ENCODE measurements around the gene KLKB1.

Gene KLKB1

DNA sequence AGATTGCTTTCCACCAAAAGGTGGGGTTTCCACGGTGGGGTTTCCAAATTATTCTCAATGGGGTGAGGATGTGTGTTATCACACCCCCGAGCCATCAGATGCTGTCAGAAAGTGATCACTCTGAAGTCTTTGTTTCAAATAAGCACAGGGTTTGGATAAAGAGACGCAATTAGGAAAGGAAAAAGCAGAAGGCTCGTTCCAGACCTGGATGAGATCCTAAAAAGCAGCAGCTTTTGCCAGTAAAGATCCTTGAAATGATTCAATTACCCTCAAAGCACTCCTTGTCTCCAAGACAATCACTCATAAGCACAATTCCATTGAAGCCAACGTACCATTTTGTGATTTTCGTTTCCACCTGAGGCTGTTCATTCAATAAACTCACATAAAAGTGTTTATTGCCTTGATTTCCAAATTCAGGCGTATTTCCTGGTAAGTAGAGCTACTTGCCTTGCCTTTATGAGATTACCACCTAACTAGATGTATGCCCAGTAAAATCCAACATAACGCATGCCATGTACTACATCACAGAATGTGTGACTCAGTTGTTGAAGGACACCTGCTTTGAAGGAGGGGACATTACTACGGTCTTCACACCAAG is 43.9 kb downstream of the KLKB1 start:
- TF ChIP-seq SIN3A (IDR thresholded peaks at IDR 0.05; ENCODE audit: borderline replicate concordance, insufficient read depth, low read length), result no peak
- no peak for TF ChIP-seq POLR2AphosphoS5 (IDR thresholded peaks at IDR 0.05; ENCODE audit: low read depth, low read length)
- no peak for TF ChIP-seq TAF1 (IDR thresholded peaks at IDR 0.05; ENCODE audit: borderline replicate concordance, insufficient read depth, low read length)
- TF ChIP-seq FOXP2 (optimal IDR thresholded peaks at IDR 0.05; ENCODE audit: borderline replicate concordance, extremely low read depth, extremely low read length, insufficient read depth), result no peak
- TF ChIP-seq, protein P1, sequence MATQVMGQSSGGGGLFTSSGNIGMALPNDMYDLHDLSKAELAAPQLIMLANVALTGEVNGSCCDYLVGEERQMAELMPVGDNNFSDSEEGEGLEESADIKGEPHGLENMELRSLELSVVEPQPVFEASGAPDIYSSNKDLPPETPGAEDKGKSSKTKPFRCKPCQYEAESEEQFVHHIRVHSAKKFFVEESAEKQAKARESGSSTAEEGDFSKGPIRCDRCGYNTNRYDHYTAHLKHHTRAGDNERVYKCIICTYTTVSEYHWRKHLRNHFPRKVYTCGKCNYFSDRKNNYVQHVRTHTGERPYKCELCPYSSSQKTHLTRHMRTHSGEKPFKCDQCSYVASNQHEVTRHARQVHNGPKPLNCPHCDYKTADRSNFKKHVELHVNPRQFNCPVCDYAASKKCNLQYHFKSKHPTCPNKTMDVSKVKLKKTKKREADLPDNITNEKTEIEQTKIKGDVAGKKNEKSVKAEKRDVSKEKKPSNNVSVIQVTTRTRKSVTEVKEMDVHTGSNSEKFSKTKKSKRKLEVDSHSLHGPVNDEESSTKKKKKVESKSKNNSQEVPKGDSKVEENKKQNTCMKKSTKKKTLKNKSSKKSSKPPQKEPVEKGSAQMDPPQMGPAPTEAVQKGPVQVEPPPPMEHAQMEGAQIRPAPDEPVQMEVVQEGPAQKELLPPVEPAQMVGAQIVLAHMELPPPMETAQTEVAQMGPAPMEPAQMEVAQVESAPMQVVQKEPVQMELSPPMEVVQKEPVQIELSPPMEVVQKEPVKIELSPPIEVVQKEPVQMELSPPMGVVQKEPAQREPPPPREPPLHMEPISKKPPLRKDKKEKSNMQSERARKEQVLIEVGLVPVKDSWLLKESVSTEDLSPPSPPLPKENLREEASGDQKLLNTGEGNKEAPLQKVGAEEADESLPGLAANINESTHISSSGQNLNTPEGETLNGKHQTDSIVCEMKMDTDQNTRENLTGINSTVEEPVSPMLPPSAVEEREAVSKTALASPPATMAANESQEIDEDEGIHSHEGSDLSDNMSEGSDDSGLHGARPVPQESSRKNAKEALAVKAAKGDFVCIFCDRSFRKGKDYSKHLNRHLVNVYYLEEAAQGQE (IDR thresholded peaks at IDR 0.05; ENCODE audit: insufficient read depth in 1 of 2, low read depth in 2 of 2, low read length in 2 of 2), result no peak

DNA sequence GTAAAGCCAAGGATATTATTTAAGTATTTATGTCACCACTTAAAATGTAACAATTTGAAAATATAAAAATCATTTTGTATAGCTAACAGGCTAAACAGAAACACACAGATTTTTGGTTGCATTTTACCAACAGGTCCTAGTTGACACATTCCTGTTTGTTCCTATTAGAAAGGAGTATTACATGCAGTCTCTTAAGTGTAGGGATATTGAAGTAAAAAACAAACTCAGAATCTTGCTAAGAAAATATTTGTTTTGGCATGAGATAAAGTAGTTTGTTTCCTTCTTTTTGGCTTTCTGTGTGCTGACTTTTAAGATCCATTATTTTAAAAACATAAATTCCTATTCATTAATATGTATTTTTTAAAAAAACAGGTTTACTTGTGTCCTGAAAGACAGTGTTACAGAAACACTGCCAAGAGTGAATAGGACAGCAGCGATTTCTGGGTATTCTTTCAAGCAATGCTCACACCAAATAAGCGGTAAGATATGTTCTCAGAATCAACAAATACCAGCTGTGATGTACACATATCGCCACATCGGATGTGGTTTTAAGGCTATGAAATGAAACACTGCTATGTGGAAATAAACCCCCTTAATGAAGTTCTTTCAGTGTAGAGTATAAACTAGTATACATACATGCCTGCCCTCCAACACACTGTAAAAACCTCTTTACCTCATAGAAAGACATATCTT is 45.5 kb downstream of the KLKB1 start:
- TF ChIP-seq SIN3A (IDR thresholded peaks at IDR 0.05; ENCODE audit: borderline replicate concordance, insufficient read depth, low read length) (no peak), POLR2AphosphoS5 (IDR thresholded peaks at IDR 0.05; ENCODE audit: low read depth, low read length) (no peak), TAF1 (IDR thresholded peaks at IDR 0.05; ENCODE audit: borderline replicate concordance, insufficient read depth, low read length) (no peak), FOXP2 (optimal IDR thresholded peaks at IDR 0.05; ENCODE audit: borderline replicate concordance, extremely low read depth, extremely low read length, insufficient read depth) (no peak)
- TF ChIP-seq, protein P1 (IDR thresholded peaks at IDR 0.05; ENCODE audit: insufficient read depth in 1 of 2, low read depth in 2 of 2, low read length in 2 of 2), result no peak

DNA sequence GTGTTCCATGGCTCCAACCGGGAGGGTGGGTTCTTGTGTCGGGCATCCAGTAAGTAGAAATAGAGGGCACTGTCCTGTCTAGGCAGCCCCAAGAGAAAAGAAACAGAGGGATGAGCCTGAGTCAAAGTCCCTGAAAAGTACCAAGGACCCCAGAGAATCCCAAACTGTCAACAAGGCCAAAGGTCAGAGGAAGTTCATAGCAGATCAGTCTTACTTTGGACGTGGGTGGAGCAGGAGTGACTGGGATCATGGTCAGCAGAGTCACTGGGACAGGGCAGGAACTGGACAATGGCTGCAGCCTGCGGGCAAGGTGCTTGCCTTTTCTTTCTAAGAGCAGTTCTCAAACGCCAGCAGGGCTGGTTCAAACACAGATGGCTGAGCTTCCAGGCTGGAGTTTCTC is 56.0 kb downstream of the KLKB1 start:
- no peak for TF ChIP-seq FOXP2 (optimal IDR thresholded peaks at IDR 0.05; ENCODE audit: borderline replicate concordance, extremely low read depth, extremely low read length, insufficient read depth)
- no peak for TF ChIP-seq TAF1 (IDR thresholded peaks at IDR 0.05; ENCODE audit: borderline replicate concordance, insufficient read depth, low read length)
- TF ChIP-seq POLR2AphosphoS5 (IDR thresholded peaks at IDR 0.05; ENCODE audit: low read depth, low read length), result no peak
- TF ChIP-seq, protein P1 (IDR thresholded peaks at IDR 0.05; ENCODE audit: insufficient read depth in 1 of 2, low read depth in 2 of 2, low read length in 2 of 2), result no peak
- no peak for TF ChIP-seq SIN3A (IDR thresholded peaks at IDR 0.05; ENCODE audit: borderline replicate concordance, insufficient read depth, low read length)

DNA sequence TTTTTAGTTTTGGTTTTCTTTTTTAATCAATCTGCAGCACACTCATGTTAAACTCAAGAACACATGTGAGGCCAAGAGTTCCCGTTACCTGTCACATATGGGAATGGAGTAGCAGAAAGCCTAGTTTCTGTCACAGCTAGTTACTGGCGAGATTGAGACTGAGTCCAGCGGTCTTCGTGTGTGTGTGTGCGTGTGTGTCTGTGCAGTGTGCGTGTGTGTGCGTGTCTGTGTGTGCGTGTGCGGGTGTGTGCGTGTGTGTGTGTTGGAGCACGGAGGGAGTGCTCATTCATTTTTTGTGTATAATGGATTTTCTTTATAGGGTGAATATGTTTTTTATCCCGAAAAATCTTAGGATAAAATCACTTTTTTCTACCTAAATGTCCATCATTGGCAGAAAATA is 57.8 kb downstream of the KLKB1 start:
- TF ChIP-seq POLR2AphosphoS5 (IDR thresholded peaks at IDR 0.05; ENCODE audit: low read depth, low read length), result no peak
- TF ChIP-seq SIN3A (IDR thresholded peaks at IDR 0.05; ENCODE audit: borderline replicate concordance, insufficient read depth, low read length), result no peak
- TF ChIP-seq TAF1 (IDR thresholded peaks at IDR 0.05; ENCODE audit: borderline replicate concordance, insufficient read depth, low read length), result no peak
- TF ChIP-seq, protein P1 (IDR thresholded peaks at IDR 0.05; ENCODE audit: insufficient read depth in 1 of 2, low read depth in 2 of 2, low read length in 2 of 2), result no peak
- no peak for TF ChIP-seq FOXP2 (optimal IDR thresholded peaks at IDR 0.05; ENCODE audit: borderline replicate concordance, extremely low read depth, extremely low read length, insufficient read depth)

Data from PFSK-1 (cell line).